GM18502 (cell line): ENCODE measurements around the gene ITGA8.
"Not testable (repeated sequence)": the region's sequence is repeated elsewhere in the genome, so short reads cannot be mapped to it uniquely, and the experiment has no call there.

Experiments used
- ATAC-seq: cut with Tn5 transposase; IDR thresholded peaks from one replicate; pipeline ENCODE4 v1.9.1; 2021; ENCODE audit warnings: mild to moderate bottlenecking; ENCODE audit not compliant: unreplicated experiment, poor library complexity

The ITGA8 gene

GRCh38 chr10:15567952-15568351, 151.8 kb downstream of the ITGA8 start:
- no peak for ATAC-seq

- no peak for ATAC-seq
Measured at GRCh38 chr10:15563246-15563645, 156.5 kb downstream of the ITGA8 start.

GRCh38 chr10:15562578-15562977, 157.1 kb downstream of the ITGA8 start:
- ATAC-seq, result no peak

- no peak for ATAC-seq
Measured at GRCh38 chr10:15562116-15562515, 157.6 kb downstream of the ITGA8 start.

- no peak for ATAC-seq
Measured at GRCh38 chr10:15558136-15558535, 161.6 kb downstream of the ITGA8 start.

GRCh38 chr10:15557168-15557567, 162.6 kb downstream of the ITGA8 start:
- not testable (repeated sequence) for ATAC-seq

GRCh38 chr10:15550950-15551349, 168.8 kb downstream of the ITGA8 start:
- no peak for ATAC-seq

GRCh38 chr10:15548331-15548730, 171.4 kb downstream of the ITGA8 start:
- no peak for ATAC-seq

GRCh38 chr10:15546606-15547005, 173.1 kb downstream of the ITGA8 start:
- ATAC-seq, result no peak

GRCh38 chr10:15545884-15546283, 173.8 kb downstream of the ITGA8 start:
- ATAC-seq, result no peak

- no peak for ATAC-seq
Measured at GRCh38 chr10:15545266-15545665, 174.5 kb downstream of the ITGA8 start.

GRCh38 chr10:15543994-15544393, 175.7 kb downstream of the ITGA8 start:
- no peak for ATAC-seq

GRCh38 chr10:15542817-15543216, 176.9 kb downstream of the ITGA8 start:
- no peak for ATAC-seq

GRCh38 chr10:15541376-15541775, 178.3 kb downstream of the ITGA8 start:
- ATAC-seq, result no peak

GRCh38 chr10:15540727-15541126, 179.0 kb downstream of the ITGA8 start:
- ATAC-seq, result no peak

GRCh38 chr10:15539262-15539661, 180.5 kb downstream of the ITGA8 start:
- no peak for ATAC-seq

- not testable (repeated sequence) for ATAC-seq
Measured at GRCh38 chr10:15534928-15535538, 184.7 kb downstream of the ITGA8 start.

- no peak for ATAC-seq
Measured at GRCh38 chr10:15531927-15532722, 187.6 kb downstream of the ITGA8 start.

- no peak for ATAC-seq
Measured at GRCh38 chr10:15528859-15529239, 190.9 kb downstream of the ITGA8 start.

- ATAC-seq, result no peak
Measured at GRCh38 chr10:15526754-15527153, 193.0 kb downstream of the ITGA8 start.

- ATAC-seq, result no peak
Measured at GRCh38 chr10:15521328-15521903, 198.3 kb downstream of the ITGA8 start.

GRCh38 chr10:15518250-15518649, 201.5 kb downstream of the ITGA8 start:
- ATAC-seq, result no peak
